Esophagus squamous epithelium (tissue), 4 donors: ENCODE data around the gene NISCH.

Experiments
- POLR2A ChIP-seq, 4 donors: fragments of 450-650 bp; IDR thresholded peaks; one replicate each; pipeline ENCODE4 v1.6.1; 2017; ENCODE audit warnings: antibody characterized with exemption in 4 of 4, mild to moderate bottlenecking in 4 of 4, moderate library complexity in 3 of 4
- TF ChIP-seq, protein P1 (sequence below), 6 experiments: fragments of 450-650 bp in 4 of 6; fragments of 200-600 bp in 2 of 6; sonication (generic) in 2 of 6; IDR thresholded peaks; one replicate each; pipeline ENCODE4 v1.5.1; 2016 to 2019; ENCODE audit warnings: antibody characterized with exemption in 6 of 6, mild to moderate bottlenecking in 4 of 6, moderate library complexity in 4 of 6

DNA sequence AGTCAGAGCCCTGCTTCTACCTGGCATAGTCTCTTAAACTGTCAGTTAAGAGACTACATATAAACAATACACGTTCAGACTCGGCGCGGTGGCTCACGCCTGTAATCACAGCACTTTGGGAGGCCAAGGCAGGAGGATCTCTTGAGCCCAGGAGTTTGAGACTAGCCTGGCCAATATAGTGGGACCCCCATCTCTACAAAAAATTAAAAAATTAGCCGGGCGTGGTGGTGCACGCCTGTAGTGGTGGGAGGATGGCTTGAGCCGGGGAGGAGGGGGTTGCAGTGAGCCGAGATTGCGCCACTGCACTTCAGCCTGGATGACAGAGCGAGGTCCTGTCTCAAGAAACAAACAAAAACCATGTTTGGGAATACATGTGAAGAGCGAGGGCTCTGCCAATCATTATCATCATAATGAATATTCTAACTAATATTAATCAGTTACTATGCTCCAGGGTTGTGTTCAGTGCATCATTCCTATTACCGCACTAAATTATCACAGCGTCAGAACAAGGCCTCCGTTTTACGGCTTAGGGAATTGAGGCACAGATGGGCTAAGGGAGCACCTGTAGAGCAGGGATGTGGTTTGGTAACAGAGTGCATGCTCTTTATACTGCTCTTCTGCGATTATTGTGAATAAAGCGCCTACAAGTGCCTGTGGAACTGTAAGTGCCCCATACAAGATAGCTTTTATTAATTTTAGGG lies 80.2 kb downstream of the NISCH start:
- TF ChIP-seq, protein P1, sequence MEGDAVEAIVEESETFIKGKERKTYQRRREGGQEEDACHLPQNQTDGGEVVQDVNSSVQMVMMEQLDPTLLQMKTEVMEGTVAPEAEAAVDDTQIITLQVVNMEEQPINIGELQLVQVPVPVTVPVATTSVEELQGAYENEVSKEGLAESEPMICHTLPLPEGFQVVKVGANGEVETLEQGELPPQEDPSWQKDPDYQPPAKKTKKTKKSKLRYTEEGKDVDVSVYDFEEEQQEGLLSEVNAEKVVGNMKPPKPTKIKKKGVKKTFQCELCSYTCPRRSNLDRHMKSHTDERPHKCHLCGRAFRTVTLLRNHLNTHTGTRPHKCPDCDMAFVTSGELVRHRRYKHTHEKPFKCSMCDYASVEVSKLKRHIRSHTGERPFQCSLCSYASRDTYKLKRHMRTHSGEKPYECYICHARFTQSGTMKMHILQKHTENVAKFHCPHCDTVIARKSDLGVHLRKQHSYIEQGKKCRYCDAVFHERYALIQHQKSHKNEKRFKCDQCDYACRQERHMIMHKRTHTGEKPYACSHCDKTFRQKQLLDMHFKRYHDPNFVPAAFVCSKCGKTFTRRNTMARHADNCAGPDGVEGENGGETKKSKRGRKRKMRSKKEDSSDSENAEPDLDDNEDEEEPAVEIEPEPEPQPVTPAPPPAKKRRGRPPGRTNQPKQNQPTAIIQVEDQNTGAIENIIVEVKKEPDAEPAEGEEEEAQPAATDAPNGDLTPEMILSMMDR (IDR thresholded peaks at IDR 0.05) = no peak
- TF ChIP-seq POLR2A (IDR thresholded peaks at IDR 0.05) = no peak
